Upper lobe of right lung (tissue), 1 donor: Measurements from ENCODE around the gene FUCA2. TPM values are rescaled to one million over a fixed set of nuclear protein-coding genes. Genes with fewer than 3 reads are reported as not detected.

Source experiments
- ATAC-seq: fragments of 200-7000 bp; cut with Tn5 transposase; one replicate; pipeline ENCODE4 v1.9.1; 2020; ENCODE audit warnings: mild to moderate bottlenecking, moderate library complexity
- DNase-seq: peaks from one replicate; pipeline ENCODE4 v3.0.0-alpha.2; 2020
- H3K27ac ChIP-seq: fragments of 200-600 bp; one replicate; pipeline ENCODE4 v1.8.0; 2022
- H3K27me3 ChIP-seq: fragments of 200-600 bp; one replicate; pipeline ENCODE4 v1.8.0; 2022; ENCODE audit warnings: mild to moderate bottlenecking
- H3K36me3 ChIP-seq: fragments of 200-600 bp; one replicate; pipeline ENCODE4 v1.8.0; 2022
- H3K4me1 ChIP-seq: fragments of 200-600 bp; one replicate; pipeline ENCODE4 v1.8.0; 2022
- H3K4me3 ChIP-seq: fragments of 200-600 bp; one replicate; pipeline ENCODE4 v1.8.0; 2022; ENCODE audit warnings: mild to moderate bottlenecking
- H3K9me3 ChIP-seq: fragments of 200-600 bp; one replicate; pipeline ENCODE4 v1.8.0; 2022
- CTCF ChIP-seq: fragments of 200-600 bp; IDR thresholded peaks from one replicate; pipeline ENCODE4 v1.8.0; 2022; ENCODE audit warnings: antibody characterized with exemption
- intact Hi-C: fragments of 100-400 bp; cut with DNase I; formaldehyde crosslinking; loops from one replicate; pipeline ENCODE4 v1.11.0; 2022
- total RNA-seq: library from RNA; stranded (reverse); fragmentation: NEBNext Ultra II Directional; extraction: Animal tissue kit (Norgen Biotek cat#: 25700); gene quantifications from one replicate; pipeline ENCODE4 v1.2.1, GENCODE V29; 2021
- donor health status: DM: no; HTN: yes; CAD: no; lungs with severe emphysema.

FUCA2 gene
- total RNA-seq, 1 donor from 2014 or later, result 50.6 TPM

DNA sequence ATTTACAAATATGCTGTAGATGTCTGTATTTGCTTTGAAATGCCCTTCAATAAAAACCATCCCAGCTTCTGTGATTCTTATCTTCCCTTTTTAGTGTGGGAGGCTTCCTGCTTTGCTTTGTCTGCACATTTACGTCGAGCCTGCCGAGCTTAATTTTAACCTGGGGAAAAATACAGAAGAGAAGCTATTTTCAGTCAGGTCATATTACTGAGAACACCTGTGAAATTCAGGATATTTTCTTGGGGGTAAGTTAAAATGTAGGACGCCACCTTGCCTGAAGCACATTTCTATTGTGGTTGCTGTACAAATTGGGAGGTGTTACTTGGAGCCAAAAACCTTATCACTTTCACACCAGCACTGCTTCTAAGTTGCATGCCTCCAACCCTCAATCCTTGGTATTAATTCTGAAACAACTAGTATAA, 43.6 kb upstream of the FUCA2 start:
- ATAC-seq, result no peak
- no peaks in the 10 kb centered on the region for H3K27me3 ChIP-seq
- H3K4me1 ChIP-seq, result no peaks in the 10 kb centered on the region
- DNase-seq, result no peak
- TF ChIP-seq CTCF, result no peak
- H3K4me3 ChIP-seq, result no peak overlapping the region
- no peak overlapping the region for H3K27ac ChIP-seq
- no peaks in the 10 kb centered on the region for H3K36me3 ChIP-seq
- no peaks in the 10 kb centered on the region for H3K9me3 ChIP-seq
- intact Hi-C loops, result no loop called here

GRCh38 chr6:143553337-143553736, 41.8 kb upstream of the FUCA2 start:
- no peak for TF ChIP-seq CTCF
- Histone ChIP-seq H3K9me3 (no peaks in the 10 kb centered on the region), H3K36me3 (no peaks in the 10 kb centered on the region), H3K27ac (no peak overlapping the region), H3K4me3 (no peak overlapping the region), H3K4me1 (no peaks in the 10 kb centered on the region), H3K27me3 (no peaks in the 10 kb centered on the region)
- DNase-seq (no peak), ATAC-seq (no peak)
- intact Hi-C loops, result no loop called here

- H3K27ac ChIP-seq, result no peak overlapping the region
- H3K27me3 ChIP-seq, result no peaks in the 10 kb centered on the region
- no peaks in the 10 kb centered on the region for H3K36me3 ChIP-seq
- TF ChIP-seq CTCF, result no peak
- no peaks in the 10 kb centered on the region for H3K9me3 ChIP-seq
- no peak for DNase-seq
- intact Hi-C loops, result no loop called here
- no peak overlapping the region for H3K4me3 ChIP-seq
- no peak for ATAC-seq
- H3K4me1 ChIP-seq, result no peaks in the 10 kb centered on the region
These were observed 38.4 kb upstream of the FUCA2 start for GRCh38 chr6:143549949-143550268.

- ATAC-seq (no peak), DNase-seq (no peak)
- TF ChIP-seq CTCF, result no peak
- Histone ChIP-seq H3K9me3 (no peaks in the 10 kb centered on the region), H3K27me3 (no peaks in the 10 kb centered on the region), H3K36me3 (no peaks in the 10 kb centered on the region), H3K27ac (no peak overlapping the region), H3K4me3 (no peak overlapping the region), H3K4me1 (no peaks in the 10 kb centered on the region)
- intact Hi-C loops, result no loop called here
These were observed 37.9 kb upstream of the FUCA2 start for GRCh38 chr6:143549221-143549948.

- no peak for ATAC-seq
- no peaks in the 10 kb centered on the region for H3K27me3 ChIP-seq
- H3K27ac ChIP-seq, result no peak overlapping the region
- DNase-seq, result no peak
- no peaks in the 10 kb centered on the region for H3K9me3 ChIP-seq
- intact Hi-C loops, result no loop called here
- no peak overlapping the region for H3K4me3 ChIP-seq
- TF ChIP-seq CTCF, result no peak
- H3K4me1 ChIP-seq, result peaks cover 4% of the 10 kb centered on the region
- no peaks in the 10 kb centered on the region for H3K36me3 ChIP-seq
These were observed 35.1 kb upstream of the FUCA2 start for GRCh38 chr6:143546599-143546998.
